HG03571 (cell line): ENCODE measurements around the gene ZBTB20.
A peak's percentile ranks its signal among the peaks of the same experiment; 100 is the strongest.
"Not testable (repeated sequence)": the region's sequence is repeated elsewhere in the genome, so short reads cannot be mapped to it uniquely, and the experiment has no call there.

Experiments
- ATAC-seq: cut with Tn5 transposase; IDR thresholded peaks from one replicate; pipeline ENCODE4 v1.9.1; 2021; ENCODE audit not compliant: unreplicated experiment

The ZBTB20 gene

DNA sequence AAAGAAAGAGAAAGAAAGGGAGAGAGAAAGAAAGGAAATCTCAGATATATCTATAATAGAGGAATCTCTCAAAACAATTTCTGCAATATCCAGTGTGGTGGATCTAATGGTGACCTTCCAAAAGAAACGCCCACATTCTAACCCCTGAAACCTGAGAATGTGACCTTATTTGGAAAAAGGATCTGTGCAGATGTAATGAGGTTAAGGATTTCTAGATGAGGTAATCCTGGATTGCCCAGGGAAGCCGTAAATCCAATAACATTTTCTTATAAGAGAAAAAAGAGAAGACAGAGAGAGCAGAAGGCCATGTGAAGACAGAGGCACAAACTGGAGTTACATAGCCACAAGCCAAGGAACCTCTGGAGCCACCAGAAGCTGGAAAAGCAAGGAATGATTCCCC is 307.6 kb downstream of the ZBTB20 start:
- ATAC-seq = no peak

DNA sequence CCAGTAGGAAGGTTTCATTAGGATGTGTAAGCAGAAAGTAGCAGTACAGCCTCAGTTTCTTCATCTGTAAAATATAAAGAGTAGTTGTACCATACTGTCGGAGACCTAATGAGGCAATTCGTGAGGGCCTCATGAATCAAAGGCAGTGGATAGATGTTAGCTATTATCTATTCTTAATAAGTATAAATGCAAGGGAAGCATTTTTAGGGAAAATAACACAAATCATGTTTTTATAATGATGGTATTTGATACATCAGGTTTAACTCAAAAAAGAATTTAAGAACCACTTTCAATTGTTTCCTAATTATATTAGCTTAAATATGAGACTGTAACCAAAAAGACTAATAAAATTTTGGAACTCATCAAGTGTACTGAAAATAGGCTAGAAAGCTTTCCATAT is 309.1 kb downstream of the ZBTB20 start:
- no peak for ATAC-seq

DNA sequence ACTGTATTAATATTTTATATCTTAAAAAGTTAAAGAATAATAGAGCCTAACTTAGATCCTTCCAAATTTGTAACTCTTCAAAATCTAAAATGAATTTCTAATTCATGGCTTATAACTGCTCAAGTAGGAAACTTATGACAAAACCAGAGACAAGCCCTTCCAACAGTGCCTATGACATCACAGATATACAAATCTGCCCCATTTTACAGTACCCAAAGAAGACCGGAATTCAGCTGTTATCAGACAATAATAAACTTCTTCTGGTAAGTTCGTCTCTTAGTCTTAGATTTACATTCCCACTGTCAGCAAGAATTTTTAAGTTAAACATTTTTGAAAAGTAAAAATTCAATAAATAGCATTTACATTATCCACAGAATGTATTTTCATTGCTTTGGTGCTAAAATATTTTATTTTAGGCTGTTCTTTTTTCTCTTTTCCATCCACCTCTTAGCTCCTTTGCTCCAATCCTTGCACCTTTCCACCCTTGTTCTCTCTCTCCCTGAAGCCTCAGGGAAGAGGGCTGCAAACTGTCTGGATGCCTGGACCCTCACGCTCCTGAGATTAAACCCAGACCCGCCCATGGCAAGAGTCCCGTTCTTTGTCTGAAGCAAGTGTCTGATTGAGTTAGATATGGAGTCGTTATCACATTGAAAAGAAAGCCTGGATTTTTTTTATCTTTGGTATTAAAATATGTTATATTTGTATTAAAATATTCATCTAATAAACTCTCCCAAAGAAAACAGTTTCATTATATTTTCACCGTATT is 312.7 kb downstream of the ZBTB20 start:
- ATAC-seq = no peak

DNA sequence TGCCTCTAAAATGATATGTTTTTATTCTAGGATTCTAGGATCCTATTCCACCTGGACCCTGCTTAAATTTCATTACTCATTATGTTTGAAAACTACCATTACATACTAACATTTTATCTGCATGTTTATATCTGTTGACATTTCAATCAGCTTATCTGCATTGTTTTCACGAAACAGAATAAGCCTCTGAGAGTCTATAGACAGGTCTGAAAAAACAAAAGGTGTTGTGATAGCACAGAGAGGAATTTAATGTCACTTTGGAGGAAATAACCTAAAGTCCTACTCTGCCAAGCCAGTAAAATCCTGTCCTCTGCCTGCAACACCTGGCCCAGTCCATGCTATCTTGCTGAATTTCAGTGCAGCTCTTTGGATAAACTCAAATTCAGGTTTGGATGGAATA is 315.2 kb downstream of the ZBTB20 start:
- no peak for ATAC-seq

DNA sequence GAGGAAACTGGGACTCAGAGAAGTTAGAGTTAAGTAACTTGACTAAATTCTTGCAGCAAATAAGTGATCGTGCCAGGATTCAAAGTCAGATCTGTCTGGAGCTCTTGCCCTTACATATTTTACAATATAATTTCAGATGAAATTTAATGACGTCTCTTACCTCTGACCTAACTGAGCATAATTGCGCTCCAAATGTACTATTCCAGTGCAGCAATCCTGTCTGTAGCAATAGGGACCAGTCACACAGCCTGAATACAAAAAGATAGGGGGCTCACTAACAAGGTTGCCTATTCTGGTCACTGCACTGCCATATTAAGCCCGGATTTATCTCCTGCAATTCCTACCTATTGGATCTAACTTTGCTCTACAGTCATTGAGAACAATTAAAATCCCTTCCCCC is 316.4 kb downstream of the ZBTB20 start:
- ATAC-seq = no peak

GRCh38 chr3:114829783-114830182 is 317.3 kb downstream of the ZBTB20 start:
- ATAC-seq = no peak

DNA sequence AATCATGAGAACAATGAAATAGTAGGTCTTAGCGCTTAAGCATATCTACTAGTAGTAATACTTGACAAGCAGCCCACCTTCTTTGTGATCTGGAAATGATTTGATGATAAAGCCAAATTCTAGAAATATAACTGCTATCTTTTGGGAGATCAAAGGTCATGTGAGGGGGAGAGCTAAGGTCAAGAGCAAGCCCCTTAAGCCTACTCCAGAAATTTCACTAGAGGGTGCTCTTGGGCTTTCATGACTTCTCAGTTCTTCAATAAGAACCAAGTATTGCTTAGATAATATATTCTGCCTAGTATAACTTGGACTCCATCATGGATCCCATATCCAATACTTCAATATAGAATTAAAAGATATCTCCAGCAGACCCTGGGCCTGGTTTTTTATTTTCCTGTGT is 319.6 kb downstream of the ZBTB20 start:
- ATAC-seq = no peak

- no peak for ATAC-seq
Measured at GRCh38 chr3:114824014-114824413, 323.1 kb downstream of the ZBTB20 start.

DNA sequence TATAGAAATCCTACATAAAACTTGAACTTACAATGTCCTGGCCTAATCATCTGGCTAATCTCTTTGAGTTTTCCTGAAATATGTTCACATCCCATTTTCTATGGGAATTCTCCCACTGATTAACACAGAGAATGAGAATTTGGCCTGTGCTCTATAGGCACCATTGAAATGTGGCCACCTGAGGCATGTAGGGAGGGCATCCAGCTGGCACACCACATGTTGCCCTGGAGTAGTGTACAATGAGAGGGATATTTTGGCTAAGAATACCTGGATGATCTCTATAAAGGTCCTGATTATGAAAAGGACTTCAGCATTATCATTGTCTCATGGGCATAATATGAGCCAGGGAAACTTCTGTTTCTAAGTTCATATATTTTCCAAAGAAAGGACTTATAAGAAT is 324.0 kb downstream of the ZBTB20 start:
- ATAC-seq = no peak

DNA sequence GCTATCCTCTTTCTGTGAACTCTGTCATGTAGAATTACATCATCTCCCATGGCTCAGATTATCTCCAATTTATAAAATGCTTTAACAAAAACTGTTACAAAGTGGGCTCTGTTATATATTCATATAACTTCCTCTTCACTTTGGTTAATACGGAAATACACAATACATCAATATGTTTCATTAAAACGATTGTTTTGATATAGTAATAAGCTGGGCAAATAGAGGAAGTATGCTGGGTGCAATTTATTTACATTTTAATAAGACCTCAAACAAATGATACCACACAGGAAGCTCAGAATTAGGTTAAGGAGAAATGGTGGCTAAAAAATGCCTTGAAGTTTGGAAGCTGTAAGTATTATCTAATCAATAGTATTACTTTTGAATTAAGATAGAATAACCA is 331.0 kb downstream of the ZBTB20 start:
- no peak for ATAC-seq

- not testable (repeated sequence) for ATAC-seq
Measured at GRCh38 chr3:114812541-114813238, 334.4 kb downstream of the ZBTB20 start.

GRCh38 chr3:114809668-114810413 is 337.2 kb downstream of the ZBTB20 start:
- ATAC-seq = peak; percentile 99

- no peak for ATAC-seq
Measured at GRCh38 chr3:114804099-114804498, 343.0 kb downstream of the ZBTB20 start.

DNA sequence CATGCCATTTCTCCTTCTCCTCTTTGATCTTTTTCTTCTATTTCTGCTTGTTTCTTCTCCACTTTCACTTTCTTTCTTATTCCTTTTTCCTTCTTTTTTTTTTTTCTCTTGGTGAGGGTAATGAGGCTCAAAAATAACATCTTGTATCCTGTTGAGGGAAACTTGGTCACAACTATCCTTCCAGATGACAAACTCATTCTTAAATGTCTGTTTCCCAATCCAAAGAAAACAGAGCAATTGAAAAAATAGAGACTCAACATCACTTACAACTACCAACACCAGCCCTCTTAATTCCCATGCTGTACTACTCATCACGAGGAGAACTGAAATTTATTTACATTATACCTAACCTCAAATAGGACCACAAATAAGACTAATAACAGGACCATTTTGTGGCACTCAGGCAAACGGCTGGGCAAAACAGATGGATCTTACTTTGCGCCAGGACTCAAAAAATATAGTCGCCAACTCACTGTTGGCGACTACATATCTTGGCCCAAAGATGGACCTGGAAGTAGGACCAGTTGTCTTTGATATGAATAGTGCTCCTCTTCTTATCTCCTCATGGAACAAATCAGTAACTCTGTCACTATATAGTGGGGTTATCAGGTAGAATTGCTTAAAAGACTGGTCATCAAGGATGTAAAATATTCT is 343.9 kb downstream of the ZBTB20 start:
- no peak for ATAC-seq

DNA sequence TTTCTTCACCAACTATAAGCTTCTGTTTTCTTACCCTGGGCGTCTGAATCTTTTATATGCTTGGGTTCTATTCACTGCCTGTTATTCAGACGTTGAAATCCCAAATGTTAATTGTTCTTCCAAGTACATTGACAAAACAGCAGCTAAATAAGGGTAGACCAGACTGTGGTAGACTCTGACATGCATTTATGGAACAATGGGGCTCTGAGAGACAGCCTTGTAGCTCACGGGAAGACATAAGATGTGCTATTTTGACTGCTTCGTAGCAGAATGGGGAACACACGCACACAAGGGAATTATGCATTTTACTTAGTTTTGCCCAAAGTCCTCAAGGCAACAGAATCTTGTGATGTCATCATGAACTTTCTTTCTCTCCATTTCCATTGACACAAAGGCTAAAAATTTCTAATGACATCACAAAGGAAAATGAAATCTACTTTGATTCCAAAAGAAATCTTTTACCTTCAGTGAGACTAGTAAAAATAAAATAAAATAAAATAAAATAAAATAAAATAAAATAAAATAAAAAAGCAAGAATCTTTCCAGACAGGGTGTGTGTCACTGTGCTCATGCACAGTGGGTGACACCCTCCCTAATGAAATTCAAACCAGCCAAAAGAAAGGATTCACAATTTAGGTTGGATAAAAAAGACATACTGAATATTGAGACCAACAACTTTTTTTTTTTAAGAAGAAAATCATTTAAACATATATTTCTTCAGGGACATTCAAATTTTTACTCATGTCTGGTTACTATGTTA is 346.6 kb downstream of the ZBTB20 start:
- no peak for ATAC-seq

DNA sequence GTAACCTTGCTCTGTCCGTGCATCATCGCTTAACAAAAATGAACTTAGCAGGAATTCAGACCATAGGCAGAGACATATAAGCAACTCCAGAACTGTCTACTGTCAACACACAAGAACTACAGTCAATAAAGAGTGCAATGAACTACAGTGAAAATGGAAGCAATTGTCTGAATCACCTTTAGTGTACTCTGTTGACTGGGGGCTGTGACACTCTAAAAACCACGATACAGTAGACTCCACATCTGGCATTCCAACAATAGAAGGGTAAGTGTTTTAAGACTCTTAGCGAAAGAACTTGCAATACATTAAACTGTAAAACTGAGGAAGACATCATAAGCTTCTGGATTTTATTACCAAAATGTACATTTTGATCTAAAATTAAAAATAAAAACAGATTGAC is 347.3 kb downstream of the ZBTB20 start:
- ATAC-seq = no peak

GRCh38 chr3:114796796-114797195 is 350.3 kb downstream of the ZBTB20 start:
- ATAC-seq = no peak

DNA sequence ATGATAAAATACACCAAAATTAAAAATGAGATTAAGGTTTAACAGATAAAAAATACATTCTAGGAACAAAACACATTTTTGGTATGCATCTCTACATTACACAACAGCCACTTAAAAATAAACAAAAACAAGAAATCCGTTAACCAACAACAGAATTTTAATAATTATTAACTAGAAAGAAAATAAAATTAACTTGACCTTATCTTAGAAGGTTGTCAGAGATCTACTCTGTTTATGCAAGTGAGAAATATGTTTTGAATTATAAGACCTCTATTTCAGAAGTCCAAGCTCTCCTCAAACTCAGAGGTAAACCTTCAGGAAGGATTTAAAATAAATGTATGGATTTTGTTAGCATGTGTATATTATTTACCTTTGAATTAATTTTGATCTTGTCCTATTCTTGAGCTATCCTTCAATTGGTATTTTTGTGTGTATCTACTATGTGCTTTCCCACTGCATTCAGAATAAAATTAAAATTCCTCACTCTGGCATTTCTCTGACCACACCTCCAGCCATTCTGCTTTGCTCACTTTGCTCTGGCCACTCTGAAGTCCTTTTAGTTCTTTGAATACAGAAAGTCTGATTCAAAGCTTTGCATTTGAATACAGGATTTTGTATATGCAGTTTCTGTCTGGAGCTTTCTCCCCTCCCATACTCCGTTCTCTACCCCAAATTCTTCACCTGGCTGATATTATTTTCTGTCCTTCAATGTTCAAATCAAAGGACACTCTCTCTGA is 352.0 kb downstream of the ZBTB20 start:
- ATAC-seq = no peak

DNA sequence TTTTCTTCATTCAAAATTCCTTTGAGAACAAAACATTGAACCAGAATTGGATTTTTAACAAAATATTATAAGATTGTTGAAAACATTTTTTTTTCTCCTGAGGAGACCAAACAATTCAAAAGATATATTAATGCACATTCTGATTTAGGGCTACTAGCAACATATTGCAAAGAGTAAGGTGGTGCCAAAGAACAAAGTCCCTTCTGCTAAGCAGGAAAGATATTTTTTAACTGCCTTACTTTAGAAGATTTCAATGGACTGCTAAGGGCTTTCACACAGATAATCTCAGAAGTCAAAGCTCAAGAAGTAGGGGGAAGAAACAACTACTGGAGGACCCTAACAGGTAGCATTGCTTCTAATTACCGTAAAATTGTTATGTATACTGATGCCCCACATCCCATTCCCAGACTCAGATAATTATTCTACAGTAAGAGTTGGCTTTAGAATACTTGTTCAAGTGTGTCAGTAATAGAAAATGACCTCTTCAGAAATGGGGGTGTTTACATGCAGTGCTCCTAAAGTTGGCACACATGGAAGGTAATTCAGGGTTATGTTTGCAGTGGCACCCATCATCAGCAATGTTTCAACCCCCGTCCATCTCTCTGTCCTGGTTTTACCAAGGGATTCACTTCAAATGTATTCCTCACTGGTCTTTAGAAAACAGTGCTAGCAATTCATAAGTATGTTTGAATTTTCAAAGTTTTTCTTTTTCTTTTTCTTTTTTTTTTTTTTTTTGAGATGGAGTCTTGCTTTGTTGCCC is 354.7 kb downstream of the ZBTB20 start:
- ATAC-seq = no peak
